SU-DHL-6 (cell line): ENCODE data around the gene MBP.

ENCODE experiments used
- H2AFZ ChIP-seq: fragments of 200-600 bp; sonication (generic); 2 replicates; pipeline ENCODE4 v1.6.1; 2014; ENCODE audit warnings: low read depth, mild to moderate bottlenecking, moderate library complexity, mixed read lengths, antibody characterized with exemption, low read length; ENCODE audit not compliant: severe bottlenecking
- H3F3A ChIP-seq: fragments of 200-600 bp; shearing (Covaris generic); 2 replicates; pipeline ENCODE4 v1.6.0; 2016; ENCODE audit warnings: antibody characterized with exemption, mild to moderate bottlenecking; ENCODE audit not compliant: insufficient read depth
- H3K27ac ChIP-seq: fragments of 200-600 bp; sonication (generic); 2 replicates; pipeline ENCODE4 v1.5.1; 2016; ENCODE audit warnings: low read depth, mild to moderate bottlenecking, low read length, moderate library complexity, mixed read lengths
- H3K27me3 ChIP-seq: fragments of 200-600 bp; sonication (generic), shearing (Covaris generic); 2 replicates; pipeline ENCODE4 v1.6.0; 2014; ENCODE audit warnings: mild to moderate bottlenecking, low read length
- H3K36me3 ChIP-seq: fragments of 200-600 bp; sonication (generic); 2 replicates; pipeline ENCODE4 v1.6.1; 2014; ENCODE audit warnings: mild to moderate bottlenecking, low read length, mixed read lengths
- H3K4me2 ChIP-seq: fragments of 300-600, 200-600 bp; shearing (Covaris generic), sonication (generic); 2 replicates; pipeline ENCODE4 v1.6.0; 2014; ENCODE audit warnings: low read length, low read depth, mild to moderate bottlenecking; ENCODE audit not compliant: poor library complexity, severe bottlenecking
- H3K4me3 ChIP-seq: fragments of 200-600 bp; sonication (generic); 2 replicates; pipeline ENCODE4 v1.5.1; 2014; ENCODE audit warnings: antibody characterized with exemption, low read length, mild to moderate bottlenecking, mixed read lengths; ENCODE audit not compliant: insufficient read depth, poor library complexity, severe bottlenecking
- H3K79me2 ChIP-seq: fragments of 200-600 bp; sonication (generic); 2 replicates; pipeline ENCODE4 v1.6.1; 2014; ENCODE audit warnings: mild to moderate bottlenecking, low read length, moderate library complexity; ENCODE audit not compliant: insufficient read depth
- H3K9ac ChIP-seq: fragments of 200-600 bp; sonication (generic); 2 replicates; pipeline ENCODE4 v1.7.0; 2014; ENCODE audit warnings: mild to moderate bottlenecking, low read length
- H3K9me2 ChIP-seq: fragments of 200-600 bp; sonication (generic); replicated peaks from 2 replicates; pipeline ENCODE4 v1.6.1; 2014; ENCODE audit warnings: low read length; ENCODE audit not compliant: insufficient read depth
- H3K9me3 ChIP-seq: fragments of 200-600 bp; sonication (generic); 2 replicates; pipeline ENCODE4 v1.6.1; 2014; ENCODE audit warnings: low read length, mixed read lengths; ENCODE audit not compliant: insufficient read depth
- H4K20me1 ChIP-seq: fragments of 200-600 bp; sonication (generic); 2 replicates; pipeline ENCODE4 v1.6.1; 2014; ENCODE audit warnings: low read depth, mild to moderate bottlenecking, antibody characterized with exemption, low read length, moderate library complexity, mixed read lengths
- EZH2phosphoT487 ChIP-seq: fragments of 200-600 bp; sonication (generic), shearing (Covaris generic); conservative IDR thresholded peaks from 2 replicates; pipeline ENCODE4 v1.6.1; 2018; ENCODE audit warnings: mild to moderate bottlenecking, antibody characterized with exemption, low read length, moderate library complexity, mixed read lengths
- TF ChIP-seq, protein P1 (sequence below): fragments of 200-600 bp; sonication (generic); IDR thresholded peaks from one replicate; pipeline ENCODE4 v1.5.1; 2017; ENCODE audit warnings: antibody characterized with exemption, mild to moderate bottlenecking, low read length, moderate library complexity; ENCODE audit not compliant: insufficient read depth, poor library complexity, severe bottlenecking

Gene MBP

DNA sequence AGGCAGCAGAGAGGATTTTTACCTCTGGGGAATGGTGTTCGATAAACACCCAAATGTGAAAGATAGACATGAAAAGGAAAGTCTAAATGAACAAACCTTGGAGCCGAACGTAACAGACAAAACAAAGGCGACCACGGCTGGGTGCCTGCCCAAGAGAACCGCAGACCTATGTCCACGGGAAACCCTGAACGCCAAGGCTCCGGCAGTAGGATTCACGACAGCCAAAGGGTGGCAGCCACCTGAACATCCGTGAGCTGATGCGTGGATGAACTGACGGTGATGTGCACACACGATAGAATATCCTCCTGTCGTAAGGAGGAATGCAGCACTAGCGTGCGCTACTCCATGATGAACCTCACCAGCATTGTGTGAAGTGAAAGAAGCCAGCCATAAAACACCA lies 85.6 kb downstream of the MBP start:
- Histone ChIP-seq H3K36me3 (peaks cover 9% of the 10 kb centered on the region), H4K20me1 (no peaks in the 10 kb centered on the region), H3K27me3 (no peaks in the 10 kb centered on the region), H3K9me2 (no peaks in the 10 kb centered on the region), H3K9ac (peak overlapping the region; percentile 51; the same call in 1 of the 2 replicates), H3K4me3 (no peak overlapping the region), H3F3A (peaks cover 68% of the 10 kb centered on the region), H3K27ac (peak overlapping the region; percentile 97), H3K4me2 (peak overlapping the region; percentile 79), H3K9me3 (no peaks in the 10 kb centered on the region), H3K79me2 (peaks cover 14% of the 10 kb centered on the region), H2AFZ (no peak overlapping the region)
- no peak for TF ChIP-seq EZH2phosphoT487
- TF ChIP-seq, protein P1, sequence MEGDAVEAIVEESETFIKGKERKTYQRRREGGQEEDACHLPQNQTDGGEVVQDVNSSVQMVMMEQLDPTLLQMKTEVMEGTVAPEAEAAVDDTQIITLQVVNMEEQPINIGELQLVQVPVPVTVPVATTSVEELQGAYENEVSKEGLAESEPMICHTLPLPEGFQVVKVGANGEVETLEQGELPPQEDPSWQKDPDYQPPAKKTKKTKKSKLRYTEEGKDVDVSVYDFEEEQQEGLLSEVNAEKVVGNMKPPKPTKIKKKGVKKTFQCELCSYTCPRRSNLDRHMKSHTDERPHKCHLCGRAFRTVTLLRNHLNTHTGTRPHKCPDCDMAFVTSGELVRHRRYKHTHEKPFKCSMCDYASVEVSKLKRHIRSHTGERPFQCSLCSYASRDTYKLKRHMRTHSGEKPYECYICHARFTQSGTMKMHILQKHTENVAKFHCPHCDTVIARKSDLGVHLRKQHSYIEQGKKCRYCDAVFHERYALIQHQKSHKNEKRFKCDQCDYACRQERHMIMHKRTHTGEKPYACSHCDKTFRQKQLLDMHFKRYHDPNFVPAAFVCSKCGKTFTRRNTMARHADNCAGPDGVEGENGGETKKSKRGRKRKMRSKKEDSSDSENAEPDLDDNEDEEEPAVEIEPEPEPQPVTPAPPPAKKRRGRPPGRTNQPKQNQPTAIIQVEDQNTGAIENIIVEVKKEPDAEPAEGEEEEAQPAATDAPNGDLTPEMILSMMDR, result no peak

DNA sequence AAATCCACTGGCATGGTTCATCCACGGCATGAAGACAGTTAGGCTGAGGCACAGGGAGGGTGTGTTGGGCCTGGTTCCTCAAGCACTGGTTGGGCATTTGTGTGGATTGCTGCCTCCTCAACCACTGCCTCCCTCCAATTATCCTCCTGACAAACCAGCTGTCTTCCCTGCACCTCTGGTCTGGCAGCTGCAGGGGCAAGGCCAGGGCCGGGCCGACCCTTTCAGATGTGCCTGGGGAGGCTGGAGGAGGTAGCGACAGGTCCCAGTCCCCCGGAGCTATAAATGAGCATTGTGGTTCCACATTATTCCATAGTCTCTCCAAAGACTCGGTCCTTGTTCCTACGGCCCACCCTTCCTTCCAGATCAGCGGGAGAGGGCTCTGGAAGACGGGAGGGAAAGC lies 86.2 kb downstream of the MBP start:
- peak overlapping the region; percentile 51 for H3K9ac ChIP-seq
- TF ChIP-seq, protein P1, result no peak
- no peak for TF ChIP-seq EZH2phosphoT487
- no peaks in the 10 kb centered on the region for H3K9me3 ChIP-seq
- peak overlapping the region; percentile 79 for H3K4me2 ChIP-seq
- no peaks in the 10 kb centered on the region for H3K9me2 ChIP-seq
- H3K4me3 ChIP-seq, result no peak overlapping the region
- no peak overlapping the region for H2AFZ ChIP-seq
- peak overlapping the region; percentile 97 for H3K27ac ChIP-seq
- peaks cover 11% of the 10 kb centered on the region for H3K36me3 ChIP-seq
- H3K79me2 ChIP-seq, result peaks cover 17% of the 10 kb centered on the region
- no peaks in the 10 kb centered on the region for H4K20me1 ChIP-seq
- no peaks in the 10 kb centered on the region for H3K27me3 ChIP-seq
- peaks cover 62% of the 10 kb centered on the region for H3F3A ChIP-seq

DNA sequence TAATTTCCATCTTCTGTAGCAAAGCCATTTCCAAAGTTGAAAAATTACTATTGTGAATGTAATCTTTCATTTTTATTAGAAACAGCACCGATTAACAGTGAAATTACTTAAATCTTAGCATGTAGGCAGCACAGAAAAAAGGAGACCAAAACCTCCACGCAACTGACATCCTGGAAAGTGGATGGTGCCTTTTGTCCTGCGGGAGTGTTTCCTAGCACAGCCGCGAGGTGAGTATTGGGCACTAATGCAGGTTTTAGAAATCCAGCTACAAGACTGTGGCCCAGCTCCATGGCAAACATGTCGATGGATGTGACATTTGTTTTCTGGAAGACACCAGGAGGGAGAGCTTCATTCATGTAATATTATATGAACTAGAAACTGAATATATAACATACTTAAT lies 86.9 kb downstream of the MBP start:
- Histone ChIP-seq H3K4me2 (peak overlapping the region; percentile 79), H3K4me3 (peak overlapping the region; percentile 19), H3K9me2 (no peaks in the 10 kb centered on the region), H3K9ac (peak overlapping the region; percentile 51), H3K27me3 (no peaks in the 10 kb centered on the region), H4K20me1 (no peaks in the 10 kb centered on the region), H3K79me2 (peaks cover 17% of the 10 kb centered on the region), H3K9me3 (no peaks in the 10 kb centered on the region), H3F3A (peaks cover 55% of the 10 kb centered on the region), H3K36me3 (peaks cover 11% of the 10 kb centered on the region), H3K27ac (peak overlapping the region; percentile 97), H2AFZ (no peak overlapping the region)
- TF ChIP-seq EZH2phosphoT487, result no peak
- TF ChIP-seq, protein P1, result no peak
